ENCODE results near the gene UTP14C.

UTP14C gene

DNA sequence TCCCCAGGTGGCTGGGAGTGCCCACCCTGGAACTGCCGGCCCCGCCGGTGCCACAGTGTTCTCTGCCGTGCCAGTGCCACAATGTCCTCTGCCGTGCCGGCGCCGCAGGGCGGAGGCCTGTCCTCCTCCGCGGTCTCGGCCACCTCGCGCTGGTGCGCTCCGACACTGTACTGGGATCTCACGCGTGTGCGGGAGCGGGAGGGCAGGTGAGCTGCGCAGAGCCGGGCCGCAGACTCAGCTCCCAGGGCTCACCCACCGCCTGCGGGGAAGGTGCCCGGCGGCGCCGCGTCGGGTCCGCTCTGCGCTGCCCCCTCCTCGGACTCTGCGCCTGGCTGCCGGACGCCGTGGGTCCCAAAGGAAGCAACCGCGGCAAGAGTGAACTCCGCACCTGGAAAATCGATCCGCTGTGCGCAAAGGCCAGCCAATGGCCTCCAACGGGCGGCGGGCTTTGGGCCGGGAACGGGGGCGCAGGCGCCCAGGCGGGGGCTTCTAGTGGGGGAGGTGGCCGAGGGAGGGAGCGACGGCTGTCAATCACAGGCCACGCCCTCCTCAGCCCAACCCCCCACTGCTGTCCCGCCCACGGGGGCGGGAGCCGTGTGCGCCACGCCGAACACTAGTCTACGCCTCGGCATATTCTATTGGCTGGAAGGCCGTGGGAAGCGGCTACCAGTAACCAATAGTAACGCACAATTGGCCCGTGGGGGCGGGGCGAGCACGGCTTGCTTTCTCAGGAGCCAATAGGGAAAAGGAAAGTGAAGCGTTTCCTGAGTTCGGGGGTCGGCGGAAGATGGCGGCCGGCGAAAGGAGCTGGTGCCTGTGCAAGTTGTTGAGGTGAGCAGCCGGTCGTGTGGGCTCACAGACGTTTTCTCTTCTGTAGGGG, 12.6 kb upstream of the UTP14C start, which contains the start of gene ALG11:
TSS of gene ALG11 (plus strand) at position 767 of the 880 bp plus-strand sequence. CDS start at position 788, 21 bp downstream.
- peak within 1 kb of the TSS; percentile 93 for H3K4me3 ChIP-seq (ENCODE audit: low read depth, low read length)

DNA sequence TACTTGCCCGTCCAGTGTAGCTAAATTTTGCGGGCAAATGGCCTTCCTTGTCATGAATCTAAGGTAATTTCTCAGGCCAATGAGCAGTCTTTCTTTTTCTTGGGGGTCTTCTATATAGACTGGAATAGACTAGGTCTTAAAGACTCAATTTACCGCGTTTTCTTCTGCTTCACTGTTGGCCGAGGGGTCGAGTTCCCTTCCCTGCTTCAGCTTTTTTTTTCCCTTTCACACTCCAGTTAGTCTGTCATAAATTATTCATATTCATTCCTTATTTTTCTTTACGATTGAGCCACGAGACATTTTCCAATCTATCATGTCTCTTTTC, 12.0 kb upstream of the UTP14C start:
- DNase-seq (ENCODE audit: low read depth), result no peak
- peak overlapping the region; percentile 93 for H3K4me3 ChIP-seq (ENCODE audit: low read depth, low read length)
- TF ChIP-seq, protein P1, sequence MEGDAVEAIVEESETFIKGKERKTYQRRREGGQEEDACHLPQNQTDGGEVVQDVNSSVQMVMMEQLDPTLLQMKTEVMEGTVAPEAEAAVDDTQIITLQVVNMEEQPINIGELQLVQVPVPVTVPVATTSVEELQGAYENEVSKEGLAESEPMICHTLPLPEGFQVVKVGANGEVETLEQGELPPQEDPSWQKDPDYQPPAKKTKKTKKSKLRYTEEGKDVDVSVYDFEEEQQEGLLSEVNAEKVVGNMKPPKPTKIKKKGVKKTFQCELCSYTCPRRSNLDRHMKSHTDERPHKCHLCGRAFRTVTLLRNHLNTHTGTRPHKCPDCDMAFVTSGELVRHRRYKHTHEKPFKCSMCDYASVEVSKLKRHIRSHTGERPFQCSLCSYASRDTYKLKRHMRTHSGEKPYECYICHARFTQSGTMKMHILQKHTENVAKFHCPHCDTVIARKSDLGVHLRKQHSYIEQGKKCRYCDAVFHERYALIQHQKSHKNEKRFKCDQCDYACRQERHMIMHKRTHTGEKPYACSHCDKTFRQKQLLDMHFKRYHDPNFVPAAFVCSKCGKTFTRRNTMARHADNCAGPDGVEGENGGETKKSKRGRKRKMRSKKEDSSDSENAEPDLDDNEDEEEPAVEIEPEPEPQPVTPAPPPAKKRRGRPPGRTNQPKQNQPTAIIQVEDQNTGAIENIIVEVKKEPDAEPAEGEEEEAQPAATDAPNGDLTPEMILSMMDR (IDR thresholded peaks at IDR 0.05; ENCODE audit: low read depth, low read length, missing control alignments), result no peak

More for the DNA sequence above, 12.6 kb upstream of the UTP14C start, which contains the start of gene ALG11:
- peak; percentile 93 for DNase-seq (ENCODE audit: low read depth)
- TF ChIP-seq, protein P1 (IDR thresholded peaks at IDR 0.05; ENCODE audit: low read depth, low read length, missing control alignments), result no peak

DNA sequence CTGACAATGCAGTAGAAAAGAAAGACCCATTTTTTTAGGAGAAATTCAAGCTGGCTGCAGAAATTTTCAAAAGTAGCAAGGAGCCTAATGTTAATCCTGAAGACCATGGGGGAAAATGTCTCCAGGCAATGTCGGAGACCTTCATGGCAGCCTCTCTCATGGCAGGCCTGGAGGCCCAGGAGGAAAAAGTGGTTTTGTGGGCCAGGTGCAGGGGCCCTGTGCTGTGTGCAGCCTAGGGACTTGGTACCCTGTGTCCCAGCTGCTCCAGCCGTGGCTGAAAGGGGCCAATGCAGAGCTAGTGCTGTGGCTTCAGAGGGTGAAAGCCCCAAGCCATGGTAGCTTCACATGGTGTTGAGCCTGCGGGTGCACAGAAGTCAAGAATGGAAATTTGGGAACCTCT, 8.2 kb upstream of the UTP14C start:
- DNase-seq (ENCODE audit: low read depth), result no peak
- TF ChIP-seq, protein P1 (IDR thresholded peaks at IDR 0.05; ENCODE audit: low read depth, low read length, missing control alignments), result no peak
- H3K4me3 ChIP-seq (ENCODE audit: low read depth, low read length), result no peak overlapping the region

GRCh38 chr13:52020191-52020590, 4.3 kb upstream of the UTP14C start:
- no peak overlapping the region for H3K4me3 ChIP-seq (ENCODE audit: low read depth, low read length)
- TF ChIP-seq, protein P1 (IDR thresholded peaks at IDR 0.05; ENCODE audit: low read depth, low read length, missing control alignments), result no peak
- DNase-seq (ENCODE audit: low read depth), result no peak

- TF ChIP-seq, protein P1 (IDR thresholded peaks at IDR 0.05; ENCODE audit: low read depth, low read length, missing control alignments), result no peak
- DNase-seq (ENCODE audit: low read depth), result no peak
- H3K4me3 ChIP-seq (ENCODE audit: low read depth, low read length), result no peak overlapping the region
Measured at GRCh38 chr13:52022356-52022755, 2.1 kb upstream of the UTP14C start.

DNA sequence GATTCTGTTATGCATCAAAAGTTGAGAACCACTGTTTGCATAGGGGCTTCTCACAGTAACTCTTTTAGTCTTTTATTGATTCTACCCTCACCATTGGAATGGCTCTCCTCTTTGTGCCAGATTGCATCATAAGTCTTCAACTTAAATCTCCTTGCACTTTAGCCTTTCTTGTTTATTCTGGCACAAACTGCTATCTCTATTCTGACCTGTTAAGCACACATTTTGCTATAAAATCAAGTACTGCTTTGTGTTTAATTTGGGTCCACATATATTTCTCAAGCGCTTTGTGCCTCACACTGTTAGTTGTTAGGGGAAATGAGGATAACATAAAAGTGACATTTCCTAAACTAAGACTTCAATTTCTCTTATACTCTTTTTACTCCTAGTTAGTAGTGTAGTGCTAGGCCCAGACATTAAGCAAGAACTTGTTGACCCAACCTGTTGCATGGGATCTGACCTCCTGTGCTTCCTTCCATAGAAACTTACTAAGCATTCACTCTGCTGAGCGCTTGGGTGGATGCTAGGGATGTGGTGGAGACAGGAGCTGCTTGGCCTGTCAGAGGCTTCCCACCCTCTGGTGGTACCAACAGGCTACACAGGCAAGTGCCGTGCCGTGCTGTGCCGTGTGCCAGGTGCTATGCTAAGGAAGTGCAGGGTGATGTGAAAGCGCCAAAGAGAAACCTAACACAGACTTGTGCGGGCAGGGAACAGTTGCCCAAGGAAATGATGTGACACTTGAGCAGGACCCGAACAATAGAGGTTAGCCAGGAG, 1.2 kb downstream of the UTP14C start:
- no peak for DNase-seq (ENCODE audit: low read depth)
- H3K4me3 ChIP-seq (ENCODE audit: low read depth, low read length), result no peak overlapping the region
- TF ChIP-seq, protein P1 (IDR thresholded peaks at IDR 0.05; ENCODE audit: low read depth, low read length, missing control alignments), result no peak
